Measurements from ENCODE around the gene MAP2K2. TPM values are rescaled to one million over a fixed set of nuclear protein-coding genes. Genes with fewer than 3 reads are reported as not detected.
"Not testable (repeated sequence)": the region's sequence is repeated elsewhere in the genome, so short reads cannot be mapped to it uniquely, and the experiment has no call there.

The MAP2K2 gene
- total RNA-seq, 2 donors from 2014 or later = 56.8 to 92.0 TPM

GRCh38 chr19:4161415-4162077 is 37.6 kb upstream of the MAP2K2 start:
- Histone ChIP-seq H3K27ac (no peak overlapping the region), H3K4me3 (no peak overlapping the region), H3K27me3 (no peaks in the 10 kb centered on the region), H3K4me1 (peaks cover 5% of the 10 kb centered on the region), H3K36me3 (replicated peaks in 1 of 2; ENCODE audit: insufficient read depth in 1 of 2, low read depth in 2 of 2) (no peaks in the 10 kb centered on the region), H3K9me3 (no peaks in the 10 kb centered on the region)
- DNase-seq = no peak
- TF ChIP-seq CTCF (IDR thresholded peaks at IDR 0.05) = no peak
- TF ChIP-seq POLR2A (IDR thresholded peaks at IDR 0.05) = no peak
- intact Hi-C loops (cut with DNase I) = no loop called here
- WGBS, 2 donors = 53 to 68% methylated on average over 6 to 7 of the region's 7 CpGs
- no peak for ATAC-seq

DNA sequence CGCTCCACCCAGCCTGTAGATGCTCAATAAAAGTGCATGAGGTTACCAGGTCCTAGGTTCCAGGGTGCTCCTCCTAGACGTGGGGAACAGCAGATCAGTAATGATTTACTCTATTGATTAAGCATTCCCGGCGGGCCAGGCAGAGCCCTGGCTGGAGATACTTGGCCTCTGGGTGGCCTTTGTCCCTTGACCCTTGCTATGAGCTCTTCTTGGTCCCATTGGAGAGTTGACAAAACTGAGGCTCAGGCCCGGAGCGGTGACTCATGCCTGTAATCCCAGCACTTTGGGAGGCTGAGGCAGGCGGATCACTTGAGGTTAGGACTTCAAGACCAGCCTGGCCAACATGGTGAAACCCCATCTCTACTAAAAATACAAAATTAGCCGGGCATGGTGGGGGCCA is 34.0 kb upstream of the MAP2K2 start:
- H3K4me1 ChIP-seq; H3K4me3 ChIP-seq; H3K36me3 ChIP-seq (replicated peaks in 1 of 2; ENCODE audit: insufficient read depth in 1 of 2, low read depth in 2 of 2); DNase-seq; H3K9me3 ChIP-seq; H3K27me3 ChIP-seq; ATAC-seq; intact Hi-C loops (cut with DNase I); H3K27ac ChIP-seq: not testable (repeated sequence)
- WGBS, 2 donors = 57 to 67% methylated on average over 4 to 8 of the region's 8 CpGs

DNA sequence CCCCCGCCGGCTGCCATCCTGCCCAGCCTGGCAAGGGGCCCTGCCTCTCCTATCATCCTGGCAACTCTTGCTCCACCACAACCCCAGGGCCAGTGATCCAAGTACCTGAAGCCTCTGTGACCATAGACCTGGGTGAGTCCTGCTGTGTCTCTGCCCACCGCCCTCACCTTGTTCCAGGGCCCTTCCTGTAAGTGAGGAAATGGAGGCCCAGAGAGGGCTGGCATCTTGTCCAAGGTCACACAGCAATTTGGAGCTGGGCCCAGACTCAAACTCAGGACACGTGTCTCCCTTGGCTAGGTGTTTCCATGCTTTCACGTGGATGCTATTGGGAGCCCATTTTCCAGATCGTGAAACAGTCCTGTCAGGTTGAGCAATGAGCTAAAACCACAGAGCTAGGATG is 33.2 kb upstream of the MAP2K2 start:
- WGBS, 2 donors = 42 to 55% methylated on average over 6 of the region's 6 CpGs
- DNase-seq (no peak), ATAC-seq (peak; percentile 21)
- intact Hi-C loops (cut with DNase I) = no loop called here
- no peaks in the 10 kb centered on the region for H3K9me3 ChIP-seq
- H3K4me1 ChIP-seq = peaks cover 9% of the 10 kb centered on the region
- H3K27ac ChIP-seq = no peak overlapping the region
- no peaks in the 10 kb centered on the region for H3K27me3 ChIP-seq
- H3K36me3 ChIP-seq (replicated peaks in 1 of 2; ENCODE audit: insufficient read depth in 1 of 2, low read depth in 2 of 2) = no peaks in the 10 kb centered on the region
- TF ChIP-seq POLR2A (IDR thresholded peaks at IDR 0.05) (no peak), CTCF (IDR thresholded peaks at IDR 0.05) (no peak)
- H3K4me3 ChIP-seq = no peak overlapping the region

DNA sequence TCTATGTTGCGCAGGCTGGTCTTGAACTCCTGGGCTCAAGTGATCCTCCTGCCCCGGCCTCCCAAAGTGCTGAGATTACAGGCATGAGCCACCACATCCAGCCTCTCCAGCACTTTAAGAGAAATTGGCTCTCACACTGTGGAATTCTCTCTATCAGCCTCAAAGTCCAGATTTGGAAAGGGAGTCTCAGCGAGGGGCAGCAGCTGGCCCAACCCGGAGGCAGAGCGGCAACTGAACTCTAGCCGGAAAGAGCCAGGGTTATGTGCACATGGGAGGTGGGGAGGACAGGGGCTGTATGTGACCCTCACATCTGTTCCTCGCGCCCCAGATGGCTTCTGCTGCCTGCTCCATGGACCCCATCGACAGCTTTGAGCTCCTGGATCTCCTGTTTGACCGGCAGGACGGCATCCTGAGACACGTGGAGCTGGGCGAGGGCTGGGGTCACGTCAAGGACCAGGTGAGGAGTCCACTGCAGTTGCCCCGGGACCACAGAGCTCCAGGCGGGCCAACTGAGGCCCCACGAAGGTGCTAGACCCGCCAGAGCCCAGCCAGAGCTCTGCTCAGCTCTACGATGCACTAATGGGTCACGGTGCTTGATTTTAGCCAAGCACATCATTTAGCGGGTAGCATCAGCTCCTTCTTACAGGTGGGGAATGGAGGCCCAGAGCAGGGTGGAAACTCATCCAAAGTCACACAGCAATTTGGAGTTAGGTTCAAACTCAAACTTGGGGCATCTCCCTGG is 30.8 kb upstream of the MAP2K2 start:
- WGBS, 2 donors = 69 to 79% methylated on average over 5 to 21 of the region's 21 CpGs
- intact Hi-C loops (cut with DNase I) = no loop called here
- Histone ChIP-seq H3K9me3 (no peaks in the 10 kb centered on the region), H3K27me3 (no peaks in the 10 kb centered on the region), H3K36me3 (replicated peaks in 1 of 2; ENCODE audit: insufficient read depth in 1 of 2, low read depth in 2 of 2) (no peaks in the 10 kb centered on the region), H3K4me3 (no peak overlapping the region), H3K4me1 (peaks cover 12% of the 10 kb centered on the region), H3K27ac (no peak overlapping the region)
- DNase-seq = no peak
- no peak for ATAC-seq
- TF ChIP-seq POLR2A (IDR thresholded peaks at IDR 0.05) (no peak), CTCF (IDR thresholded peaks at IDR 0.05) (no peak)

DNA sequence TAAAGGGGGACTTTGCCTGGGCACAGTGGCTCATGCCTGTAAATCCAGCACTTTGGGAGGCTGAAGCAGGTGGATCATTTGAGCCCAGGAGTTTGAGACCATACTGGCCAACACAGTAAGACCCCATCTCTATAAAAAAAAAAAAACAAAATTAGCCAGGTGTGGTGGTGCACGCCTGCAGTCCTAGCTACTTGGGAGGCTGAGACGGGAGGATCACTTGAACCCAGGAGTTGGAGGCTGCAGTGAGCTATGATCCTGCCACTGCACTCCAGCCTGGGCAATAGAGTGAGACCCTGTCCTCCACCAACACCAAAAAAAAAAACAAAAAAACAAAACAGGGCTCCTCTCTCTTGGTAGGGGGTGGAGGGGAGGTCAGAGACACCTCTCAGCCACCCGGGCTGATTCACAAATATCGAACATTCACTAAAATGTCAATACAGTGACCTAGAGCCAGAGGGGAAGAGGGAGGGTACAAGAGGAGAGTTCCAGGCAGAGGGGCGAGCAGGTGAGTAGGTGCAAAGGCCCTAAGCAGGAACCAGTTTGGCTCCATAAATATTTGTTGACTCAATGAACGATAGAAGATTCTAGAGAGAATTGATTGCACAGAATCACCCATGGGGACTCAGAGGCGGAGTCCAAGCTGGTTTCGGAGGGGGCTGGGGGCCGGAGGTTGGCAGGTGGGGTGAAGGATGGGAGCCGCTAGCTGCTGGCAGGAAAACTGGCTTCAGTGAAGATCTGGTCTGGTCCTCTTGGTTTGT is 28.5 kb upstream of the MAP2K2 start:
- intact Hi-C loops (cut with DNase I) = no loop called here
- ATAC-seq (no peak), DNase-seq (no peak)
- Histone ChIP-seq H3K4me3 (no peak overlapping the region), H3K9me3 (no peaks in the 10 kb centered on the region), H3K4me1 (peaks cover 25% of the 10 kb centered on the region), H3K27me3 (no peaks in the 10 kb centered on the region), H3K27ac (no peak overlapping the region), H3K36me3 (replicated peaks in 1 of 2; ENCODE audit: insufficient read depth in 1 of 2, low read depth in 2 of 2) (no peaks in the 10 kb centered on the region)
- WGBS, 2 donors = 69 to 70% methylated on average over 10 of the region's 10 CpGs
- TF ChIP-seq POLR2A (IDR thresholded peaks at IDR 0.05) (no peak), CTCF (IDR thresholded peaks at IDR 0.05) (no peak)

All from body of pancreas (tissue), 4 donors.